T-helper 2 cell treated with Interferon-gamma antibody and Interleukin-4, amounts not matched to agents 5 μg/mL and 100 μg/mL, for 36 hours (primary cell): ENCODE results near the gene VPS26C.

Source experiments
- DNase-seq: peaks from one replicate; pipeline ENCODE4 v3.0.0; 2021; ENCODE audit warnings: low spot score
- H3K27ac Mint-ChIP-seq: one replicate; pipeline ENCODE4 v1.8.0; 2021; ENCODE audit warnings: mild to moderate bottlenecking, mixed read lengths
- H3K27me3 Mint-ChIP-seq: one replicate; pipeline ENCODE4 v1.8.0; 2021; ENCODE audit warnings: low read depth, mixed read lengths
- H3K36me3 Mint-ChIP-seq: one replicate; pipeline ENCODE4 v1.8.0; 2021; ENCODE audit warnings: low read depth, mixed read lengths
- H3K4me1 Mint-ChIP-seq: one replicate; pipeline ENCODE4 v1.8.0; 2021; ENCODE audit warnings: low read depth, mixed read lengths
- H3K4me3 Mint-ChIP-seq: one replicate; pipeline ENCODE4 v1.8.0; 2022; ENCODE audit warnings: mild to moderate bottlenecking, moderate library complexity, mixed read lengths
- H3K9me3 Mint-ChIP-seq: one replicate; pipeline ENCODE4 v1.8.0; 2021; ENCODE audit warnings: mixed read lengths

Gene VPS26C

DNA sequence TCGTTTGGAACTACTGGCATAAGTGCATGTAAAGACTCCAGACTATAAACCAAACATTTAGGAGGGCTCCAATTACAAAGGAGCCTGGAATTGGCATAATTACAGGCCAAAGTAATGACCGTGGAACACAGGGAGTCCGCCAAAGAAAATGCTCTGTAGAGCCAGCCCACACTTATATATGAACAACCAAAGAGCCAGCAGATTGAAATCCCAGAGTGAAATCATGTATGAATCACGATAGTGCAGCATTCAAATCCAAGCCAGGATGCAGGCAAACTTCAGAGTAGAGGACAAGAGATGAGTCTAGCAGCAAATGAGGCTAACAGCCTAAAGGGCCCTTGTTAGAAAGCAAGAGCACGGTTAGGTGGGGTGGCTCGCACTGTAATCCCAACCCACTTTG is 13.1 kb downstream of the VPS26C start:
- Mint-ChIP-seq H3K36me3 (peaks cover 38% of the 10 kb centered on the region), H3K4me3 (no peak overlapping the region), H3K27ac (no peak overlapping the region), H3K27me3 (no peaks in the 10 kb centered on the region), H3K4me1 (peaks cover 52% of the 10 kb centered on the region), H3K9me3 (no peaks in the 10 kb centered on the region)
- no peak for DNase-seq

DNA sequence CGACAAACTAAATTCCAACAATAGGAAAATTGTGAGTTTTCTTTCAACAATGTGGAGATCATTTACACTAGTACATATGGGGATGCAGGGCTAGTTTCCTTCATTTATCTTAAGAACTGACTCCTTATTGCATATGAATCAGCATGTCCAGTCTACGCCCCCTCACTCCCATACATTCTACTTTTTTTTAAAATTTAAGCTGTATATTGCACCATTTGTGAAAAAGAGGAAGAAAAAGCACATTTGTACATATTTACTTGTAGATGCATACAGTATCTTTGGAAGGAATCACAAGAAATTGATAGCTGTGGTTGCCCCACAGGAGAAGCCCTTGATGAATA is 15.9 kb downstream of the VPS26C start:
- Mint-ChIP-seq H3K4me1 (peaks cover 51% of the 10 kb centered on the region), H3K27me3 (no peaks in the 10 kb centered on the region), H3K36me3 (peaks cover 37% of the 10 kb centered on the region), H3K9me3 (no peaks in the 10 kb centered on the region), H3K27ac (no peak overlapping the region), H3K4me3 (no peak overlapping the region)
- no peak for DNase-seq

DNA sequence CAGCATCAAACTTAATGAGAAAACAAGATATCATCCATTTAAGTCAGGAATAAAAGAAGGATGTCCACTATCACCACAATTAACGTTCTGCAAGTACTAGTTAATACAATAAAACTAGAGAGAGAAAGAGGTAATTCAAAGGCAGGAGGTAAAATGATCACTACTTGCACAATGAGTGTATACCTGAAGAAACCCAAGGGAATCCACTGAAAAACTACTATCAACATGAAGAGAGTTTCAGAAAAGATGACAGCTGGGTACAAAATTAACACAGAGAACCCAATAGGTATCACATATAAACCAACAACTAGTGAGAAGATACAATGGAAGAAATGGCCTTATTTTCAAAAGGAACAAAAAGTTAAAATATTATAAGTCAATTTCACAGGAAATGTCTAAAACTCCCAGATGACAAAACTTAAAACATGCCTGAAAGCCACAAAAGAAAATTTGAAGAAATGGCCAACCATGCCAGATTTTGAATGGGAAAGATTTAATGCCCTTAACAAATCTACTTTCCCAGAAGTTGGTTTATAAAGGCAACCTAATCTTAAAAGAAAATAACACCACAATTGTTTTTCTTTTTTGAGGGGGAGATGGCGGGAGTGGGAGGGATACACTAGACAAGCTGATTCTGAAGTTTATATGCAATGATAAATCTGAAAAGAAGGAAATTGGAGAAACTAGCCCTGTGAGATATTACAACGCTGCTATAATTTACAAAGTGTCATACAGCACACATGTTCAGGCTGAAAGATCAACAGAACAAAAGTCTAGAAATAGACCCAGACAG is 17.8 kb downstream of the VPS26C start:
- Mint-ChIP-seq H3K4me1 (peaks cover 60% of the 10 kb centered on the region), H3K36me3 (peaks cover 42% of the 10 kb centered on the region), H3K27ac (no peak overlapping the region), H3K27me3 (no peaks in the 10 kb centered on the region), H3K9me3 (peaks cover 5% of the 10 kb centered on the region), H3K4me3 (peak overlapping the region; percentile 9)
- DNase-seq, result no peak

DNA sequence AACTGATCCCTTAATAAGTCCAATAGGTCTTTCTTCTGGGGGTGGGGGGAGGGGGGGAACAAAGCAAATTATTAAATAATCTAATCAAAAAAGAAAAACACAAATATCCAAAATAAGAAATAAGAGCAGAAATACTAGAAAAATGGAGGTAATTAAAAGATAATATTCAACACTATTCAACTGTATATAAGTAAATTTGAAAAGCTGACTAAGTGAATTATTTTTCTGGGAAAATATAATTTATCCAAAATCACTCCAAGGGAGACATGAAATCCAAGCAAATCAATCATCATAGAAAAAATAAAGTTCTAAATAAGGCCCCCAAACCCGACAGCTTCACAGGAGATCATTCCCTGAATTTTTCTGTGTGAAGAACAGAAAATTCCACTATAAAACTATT is 18.8 kb downstream of the VPS26C start:
- DNase-seq, result no peak
- Mint-ChIP-seq H3K27me3 (no peaks in the 10 kb centered on the region), H3K4me3 (no peak overlapping the region), H3K36me3 (peaks cover 44% of the 10 kb centered on the region), H3K4me1 (peaks cover 65% of the 10 kb centered on the region), H3K9me3 (peaks cover 5% of the 10 kb centered on the region), H3K27ac (no peak overlapping the region)

DNA sequence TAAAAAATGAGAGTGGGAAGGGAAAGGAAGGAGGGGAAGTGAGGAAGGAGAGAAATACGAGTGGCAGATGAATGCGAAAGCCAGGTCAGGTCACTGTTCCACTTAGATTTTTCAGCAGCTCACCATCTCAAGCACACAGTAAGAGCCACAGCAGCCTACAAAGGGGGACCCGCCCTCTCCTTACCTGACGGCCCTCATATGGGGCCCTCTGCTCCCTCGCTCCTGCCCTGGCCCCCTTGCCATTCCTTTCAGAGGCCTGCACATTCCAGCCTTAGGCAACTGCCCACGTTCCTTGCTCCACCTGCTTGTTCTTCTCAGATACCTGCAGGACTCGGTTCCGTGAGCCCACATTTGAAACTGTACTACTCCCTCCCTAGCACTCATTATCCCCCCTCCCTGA is 22.0 kb downstream of the VPS26C start:
- Mint-ChIP-seq H3K4me3 (peak overlapping the region; percentile 73), H3K9me3 (peaks cover 5% of the 10 kb centered on the region), H3K4me1 (peaks cover 70% of the 10 kb centered on the region), H3K27me3 (no peaks in the 10 kb centered on the region), H3K27ac (peak overlapping the region; percentile 85), H3K36me3 (peaks cover 60% of the 10 kb centered on the region)
- no peak for DNase-seq

DNA sequence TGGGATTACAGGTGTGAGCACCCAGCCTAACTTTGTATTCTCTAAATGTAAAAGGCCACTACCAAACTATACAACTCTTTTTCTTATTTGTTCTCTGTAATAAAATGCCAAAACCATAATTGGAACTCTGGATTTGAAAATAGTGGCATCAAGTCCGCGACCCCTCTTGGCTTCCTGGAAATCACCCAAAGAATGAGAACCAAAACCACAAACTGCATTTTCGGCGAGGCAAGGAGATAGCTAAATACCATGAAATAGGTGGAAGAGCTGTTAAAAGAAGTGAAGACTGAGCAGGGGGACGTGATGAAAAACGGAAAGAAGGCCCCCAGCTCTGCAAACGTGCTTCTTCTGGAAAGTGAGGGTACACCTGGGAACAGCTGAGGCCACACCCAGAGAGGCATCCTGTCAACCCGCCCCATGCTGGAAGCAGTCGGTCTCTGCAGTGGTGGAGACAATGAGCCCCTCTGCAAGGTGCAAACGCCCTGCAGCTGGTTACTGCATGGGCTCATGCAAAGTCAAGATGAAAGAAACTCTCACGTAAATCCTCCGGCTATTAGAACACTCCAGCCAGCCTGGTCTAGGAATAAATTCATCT is 22.5 kb downstream of the VPS26C start:
- Mint-ChIP-seq H3K27ac (peak overlapping the region; percentile 85), H3K9me3 (peaks cover 5% of the 10 kb centered on the region), H3K4me1 (peaks cover 68% of the 10 kb centered on the region), H3K27me3 (no peaks in the 10 kb centered on the region), H3K4me3 (peak overlapping the region; percentile 73), H3K36me3 (peaks cover 59% of the 10 kb centered on the region)
- DNase-seq, result no peak

DNA sequence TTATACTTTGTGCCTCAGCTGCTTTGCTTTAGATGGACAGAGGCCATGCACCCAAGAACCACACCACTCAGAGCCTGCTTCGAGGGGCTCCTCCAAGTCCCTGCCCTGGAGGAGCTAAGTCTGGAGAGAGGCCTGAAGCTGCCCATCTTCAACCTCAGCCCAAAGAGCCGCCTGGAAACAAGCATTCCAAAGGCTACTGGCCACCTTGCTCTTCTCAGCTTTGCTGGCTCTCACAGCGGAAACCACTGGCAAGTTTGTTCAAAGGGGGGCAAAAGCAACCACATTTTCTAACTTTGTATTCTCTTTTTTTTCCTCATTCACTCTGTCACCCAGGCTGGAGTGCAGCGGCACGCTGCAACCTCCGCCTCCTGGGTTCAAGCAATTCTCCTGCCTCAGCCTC is 23.2 kb downstream of the VPS26C start:
- Mint-ChIP-seq H3K4me1 (peaks cover 67% of the 10 kb centered on the region), H3K9me3 (peaks cover 5% of the 10 kb centered on the region), H3K36me3 (peaks cover 61% of the 10 kb centered on the region), H3K27ac (peak overlapping the region; percentile 85), H3K4me3 (peak overlapping the region; percentile 73), H3K27me3 (no peaks in the 10 kb centered on the region)
- no peak for DNase-seq

DNA sequence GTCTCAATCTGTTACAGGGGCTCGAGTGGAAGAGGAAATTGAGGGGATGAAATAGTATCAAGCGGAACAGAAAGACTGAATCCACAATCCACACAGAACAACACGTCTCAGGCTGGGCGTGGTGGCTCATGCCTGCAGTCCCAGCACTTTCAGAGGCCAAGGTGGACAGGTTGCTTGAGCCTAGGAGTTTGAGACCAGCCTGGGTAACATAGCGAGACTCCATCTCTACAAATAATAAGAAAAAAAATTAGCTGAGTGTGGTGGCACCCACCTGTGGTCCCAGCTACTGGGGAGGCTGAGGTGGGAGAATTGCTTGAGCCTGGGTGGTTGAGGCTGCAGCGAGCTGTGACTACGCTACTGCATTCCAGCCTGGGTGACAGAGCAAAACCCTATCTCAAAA is 25.7 kb downstream of the VPS26C start:
- Mint-ChIP-seq H3K4me3 (no peak overlapping the region), H3K4me1 (peaks cover 71% of the 10 kb centered on the region), H3K27me3 (no peaks in the 10 kb centered on the region), H3K36me3 (peaks cover 71% of the 10 kb centered on the region), H3K9me3 (peaks cover 5% of the 10 kb centered on the region), H3K27ac (peak overlapping the region; percentile 33)
- DNase-seq, result no peak

DNA sequence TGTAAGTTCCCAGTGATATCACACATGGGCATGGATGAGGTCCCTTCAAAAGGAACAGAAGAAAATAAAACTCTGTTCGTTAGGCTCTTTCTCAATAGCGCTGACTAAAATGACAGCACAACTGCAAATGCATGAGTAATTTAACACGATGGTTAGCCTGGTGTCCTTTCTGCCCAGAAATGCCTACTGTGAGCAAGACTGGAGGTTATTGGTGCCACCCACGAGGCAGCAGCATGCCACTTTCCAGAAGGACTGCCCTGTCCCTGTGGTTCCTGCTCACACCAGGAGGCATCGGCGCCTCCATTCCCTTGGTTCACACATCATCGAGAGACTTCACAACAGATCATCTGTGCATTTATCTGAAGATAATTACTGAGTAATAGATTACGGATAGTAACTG is 26.2 kb downstream of the VPS26C start:
- DNase-seq, result no peak
- Mint-ChIP-seq H3K4me3 (no peak overlapping the region), H3K27ac (peak overlapping the region; percentile 33), H3K36me3 (peaks cover 72% of the 10 kb centered on the region), H3K4me1 (peaks cover 69% of the 10 kb centered on the region), H3K27me3 (no peaks in the 10 kb centered on the region), H3K9me3 (peaks cover 5% of the 10 kb centered on the region)

DNA sequence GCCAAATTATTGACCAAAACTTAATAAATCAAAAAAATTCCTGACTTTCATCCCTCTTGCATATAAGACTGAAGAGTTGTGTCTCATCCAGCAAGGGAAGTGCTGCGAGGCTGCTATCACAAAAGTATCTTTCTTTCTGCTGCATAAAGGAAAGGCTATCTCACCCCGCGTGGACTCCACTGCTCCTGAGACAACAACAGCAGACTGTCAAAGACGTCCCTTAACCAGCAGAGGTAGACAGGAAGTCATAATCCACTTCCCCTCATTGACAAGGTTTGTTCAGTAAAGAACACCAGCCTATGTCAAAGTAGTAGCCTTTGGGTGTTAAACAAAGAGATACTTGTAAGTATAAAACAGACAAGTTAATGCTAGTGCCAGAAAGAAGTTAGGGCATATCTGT is 29.4 kb downstream of the VPS26C start:
- Mint-ChIP-seq H3K9me3 (no peaks in the 10 kb centered on the region), H3K4me1 (peaks cover 38% of the 10 kb centered on the region), H3K4me3 (peak overlapping the region; percentile 44), H3K27ac (peak overlapping the region; percentile 70), H3K36me3 (peaks cover 60% of the 10 kb centered on the region), H3K27me3 (no peaks in the 10 kb centered on the region)
- no peak for DNase-seq

DNA sequence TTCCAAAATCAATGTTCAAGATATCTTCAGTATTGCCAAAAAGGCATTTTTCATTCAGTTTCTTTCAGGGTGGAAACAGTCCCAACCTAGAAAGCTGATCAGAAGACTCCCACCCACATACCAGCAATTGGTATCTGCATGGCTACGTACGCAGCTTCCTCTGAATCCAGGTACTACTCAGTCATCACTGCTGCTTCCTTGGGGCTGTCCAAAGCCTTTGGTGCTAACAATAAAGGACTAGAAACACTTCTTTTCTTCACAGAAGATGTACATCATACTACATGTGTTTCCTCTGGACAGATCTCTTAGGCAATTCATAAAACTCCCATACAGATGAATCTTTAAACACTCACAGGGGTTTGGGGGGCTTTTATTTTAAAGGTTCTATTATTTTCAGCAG is 29.8 kb downstream of the VPS26C start:
- H3K4me3 Mint-ChIP-seq, result peak overlapping the region; percentile 44
- H3K27me3 Mint-ChIP-seq, result no peaks in the 10 kb centered on the region
- peaks cover 38% of the 10 kb centered on the region for H3K4me1 Mint-ChIP-seq
- no peaks in the 10 kb centered on the region for H3K9me3 Mint-ChIP-seq
- H3K27ac Mint-ChIP-seq, result peak overlapping the region; percentile 70
- H3K36me3 Mint-ChIP-seq, result peaks cover 62% of the 10 kb centered on the region
- DNase-seq, result no peak

DNA sequence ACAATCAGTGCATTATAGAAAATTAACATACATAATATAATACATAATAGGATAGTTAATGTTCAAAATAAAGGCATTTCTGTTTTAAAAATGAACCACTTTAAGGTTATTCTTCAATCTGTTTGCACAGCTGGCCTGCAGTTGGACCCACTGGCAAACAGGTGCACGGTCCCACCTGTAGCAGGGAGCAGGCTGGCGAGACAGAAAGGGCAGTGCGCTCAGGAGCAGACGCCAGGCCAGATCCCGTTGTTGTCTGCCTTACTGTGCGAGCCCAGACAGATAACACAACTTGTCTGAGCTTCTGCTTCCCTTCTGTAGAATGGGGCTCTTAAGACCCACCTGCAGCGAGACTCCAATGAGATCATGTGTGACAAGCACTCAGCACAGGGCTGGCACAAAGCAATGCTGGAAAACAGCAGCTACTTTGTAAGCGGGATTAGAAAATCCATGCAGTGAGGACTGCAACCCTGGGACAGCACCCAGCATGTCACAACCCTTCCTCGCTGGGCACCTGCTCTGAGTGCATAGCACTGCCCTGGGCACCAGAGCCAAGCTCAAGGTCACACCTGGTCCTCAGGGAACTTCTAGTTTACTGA is 33.5 kb downstream of the VPS26C start:
- no peaks in the 10 kb centered on the region for H3K27me3 Mint-ChIP-seq
- H3K27ac Mint-ChIP-seq, result no peak overlapping the region
- no peak for DNase-seq
- H3K4me3 Mint-ChIP-seq, result no peak overlapping the region
- peaks cover 63% of the 10 kb centered on the region for H3K36me3 Mint-ChIP-seq
- peaks cover 26% of the 10 kb centered on the region for H3K4me1 Mint-ChIP-seq
- no peaks in the 10 kb centered on the region for H3K9me3 Mint-ChIP-seq

DNA sequence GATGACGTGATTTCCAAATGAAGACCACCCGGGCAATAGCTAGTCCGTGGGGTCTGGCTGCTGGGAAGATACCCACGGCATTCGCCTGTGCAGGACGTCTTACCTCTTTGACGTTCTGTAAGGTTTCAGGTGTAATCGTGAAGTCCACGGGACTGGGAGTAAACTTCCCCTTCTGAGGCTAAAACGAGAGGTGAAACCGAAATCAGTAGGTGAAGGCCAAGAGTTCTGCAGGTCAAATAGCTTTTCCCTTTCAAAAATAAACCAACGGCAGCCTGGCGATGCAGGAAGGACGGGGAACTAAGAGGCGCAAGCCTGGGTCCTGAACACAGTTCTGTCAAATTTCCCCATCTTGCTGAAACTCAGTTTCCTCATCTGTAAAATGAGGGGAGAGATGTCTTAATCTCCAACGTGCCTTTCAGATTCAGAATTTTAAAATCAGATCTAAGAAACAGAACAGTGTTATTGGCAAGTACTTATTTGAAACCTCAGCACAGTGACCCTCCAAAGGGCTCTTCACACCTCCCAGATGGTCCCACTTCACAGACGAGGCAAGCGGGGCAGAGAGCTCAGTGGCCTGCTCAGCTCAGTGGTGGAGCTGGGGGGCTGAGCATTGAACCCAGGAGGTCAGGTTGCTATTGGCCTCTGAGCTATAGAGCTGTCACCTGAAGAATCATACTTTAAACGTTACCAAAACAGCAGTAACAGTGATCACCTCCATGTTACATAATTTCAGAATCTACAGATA is 34.7 kb downstream of the VPS26C start:
- Mint-ChIP-seq H3K4me3 (no peak overlapping the region), H3K27me3 (no peaks in the 10 kb centered on the region), H3K27ac (peak overlapping the region; percentile 15), H3K9me3 (no peaks in the 10 kb centered on the region), H3K36me3 (peaks cover 62% of the 10 kb centered on the region), H3K4me1 (peaks cover 14% of the 10 kb centered on the region)
- DNase-seq, result no peak

DNA sequence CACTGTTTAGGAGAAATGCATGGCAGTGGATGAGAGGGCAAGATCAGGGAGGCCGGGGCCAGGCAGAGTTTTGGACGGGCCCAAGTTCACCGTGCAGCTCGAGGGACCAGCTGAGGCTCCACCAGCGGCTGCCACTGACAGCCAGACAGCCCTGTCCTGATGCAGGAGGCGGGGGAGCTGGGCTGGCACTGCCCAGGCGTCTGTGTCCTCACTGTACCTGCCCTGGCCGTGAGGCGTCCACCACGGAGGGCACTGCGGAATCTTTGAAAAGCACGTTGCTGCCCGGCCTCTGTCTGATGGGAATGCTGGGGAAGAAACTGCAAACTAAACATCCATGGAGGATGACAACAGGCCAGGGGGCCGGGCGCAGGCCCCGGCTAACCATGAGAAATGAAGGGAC is 35.5 kb downstream of the VPS26C start:
- peaks cover 61% of the 10 kb centered on the region for H3K36me3 Mint-ChIP-seq
- no peaks in the 10 kb centered on the region for H3K27me3 Mint-ChIP-seq
- H3K4me1 Mint-ChIP-seq, result peaks cover 10% of the 10 kb centered on the region

More for the DNA sequence above, 35.5 kb downstream of the VPS26C start:
- no peaks in the 10 kb centered on the region for H3K9me3 Mint-ChIP-seq
- no peak overlapping the region for H3K4me3 Mint-ChIP-seq
- H3K27ac Mint-ChIP-seq, result no peak overlapping the region
- no peak for DNase-seq
